NCI-H1930 (cell line): ENCODE data around the gene SLC4A9.

Experiments used
- DNase-seq, 2 experiments: peaks; one replicate each; lab custom pipeline; 2025; lab: John Stamatoyannopoulos, UW

Gene SLC4A9

DNA sequence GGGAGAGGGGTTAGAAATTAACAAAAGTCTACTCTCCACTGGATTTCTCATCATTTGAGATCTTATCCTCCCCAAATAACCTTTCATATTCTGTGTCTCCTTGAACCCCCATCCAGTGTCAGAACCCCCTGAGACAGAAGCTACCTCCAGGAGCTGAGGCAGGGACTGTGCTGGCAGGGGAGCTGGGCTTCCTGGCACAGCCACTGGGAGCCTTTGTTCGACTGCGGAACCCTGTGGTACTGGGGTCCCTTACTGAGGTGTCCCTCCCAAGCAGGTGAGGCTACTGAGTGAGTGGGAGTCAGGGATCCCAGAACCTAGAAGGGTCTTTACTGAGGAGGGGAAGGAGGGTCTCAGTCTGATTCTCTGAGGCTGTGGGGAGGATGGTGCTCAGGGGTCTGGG lies 1.9 kb downstream of the SLC4A9 start:
- DNase-seq, result no peak

DNA sequence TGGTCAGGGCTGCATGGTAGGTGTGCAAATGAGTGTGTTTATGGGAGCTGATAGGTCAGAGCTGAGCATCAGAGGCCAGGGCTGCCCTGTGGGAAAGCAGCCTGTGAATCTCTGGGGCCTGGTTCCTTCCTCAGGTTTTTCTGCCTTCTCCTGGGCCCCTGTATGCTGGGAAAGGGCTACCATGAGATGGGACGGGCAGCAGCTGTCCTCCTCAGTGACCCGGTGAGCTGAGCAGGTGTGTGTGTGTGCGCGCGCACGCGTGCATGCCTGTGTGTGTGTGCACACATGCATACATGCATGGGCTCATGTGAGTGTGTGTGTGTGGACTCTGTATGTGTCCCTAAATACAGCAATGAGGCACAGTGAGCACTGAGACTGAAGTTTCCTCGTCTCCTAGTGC lies 2.3 kb downstream of the SLC4A9 start:
- no peak for DNase-seq

DNA sequence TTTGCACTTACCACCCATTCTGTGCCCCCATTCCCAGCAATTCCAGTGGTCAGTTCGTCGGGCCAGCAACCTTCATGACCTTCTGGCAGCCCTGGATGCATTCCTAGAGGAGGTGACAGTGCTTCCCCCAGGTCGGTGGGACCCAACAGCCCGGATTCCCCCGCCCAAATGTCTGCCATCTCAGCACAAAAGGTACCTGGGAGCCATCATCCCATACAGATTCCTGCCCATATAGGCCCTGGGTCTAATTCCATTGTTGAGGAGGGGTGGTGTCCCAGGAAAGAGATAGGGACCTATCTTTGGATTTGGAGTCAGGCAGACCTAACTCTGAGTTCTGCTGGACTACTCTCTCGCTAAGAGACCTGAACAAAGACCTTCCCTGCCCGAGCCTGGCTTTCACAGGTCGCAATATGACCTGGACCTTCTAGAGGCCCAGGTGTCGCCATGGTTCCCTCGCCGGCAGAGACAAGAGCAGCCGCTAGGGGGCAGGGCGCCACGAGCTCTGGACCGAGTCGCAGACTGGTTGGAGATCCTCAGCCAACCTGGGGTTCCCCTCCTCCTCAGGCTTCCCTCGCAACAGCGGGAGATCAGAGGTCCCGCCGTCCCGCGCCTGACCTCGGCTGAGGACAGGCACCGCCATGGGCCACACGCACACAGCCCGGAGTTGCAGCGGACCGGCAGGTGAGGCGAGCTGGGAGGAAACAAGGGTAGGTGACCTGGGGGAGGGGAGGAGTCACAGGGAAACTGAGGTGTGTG lies 3.1 kb downstream of the SLC4A9 start:
- DNase-seq, result peak; percentile 53 to 59

DNA sequence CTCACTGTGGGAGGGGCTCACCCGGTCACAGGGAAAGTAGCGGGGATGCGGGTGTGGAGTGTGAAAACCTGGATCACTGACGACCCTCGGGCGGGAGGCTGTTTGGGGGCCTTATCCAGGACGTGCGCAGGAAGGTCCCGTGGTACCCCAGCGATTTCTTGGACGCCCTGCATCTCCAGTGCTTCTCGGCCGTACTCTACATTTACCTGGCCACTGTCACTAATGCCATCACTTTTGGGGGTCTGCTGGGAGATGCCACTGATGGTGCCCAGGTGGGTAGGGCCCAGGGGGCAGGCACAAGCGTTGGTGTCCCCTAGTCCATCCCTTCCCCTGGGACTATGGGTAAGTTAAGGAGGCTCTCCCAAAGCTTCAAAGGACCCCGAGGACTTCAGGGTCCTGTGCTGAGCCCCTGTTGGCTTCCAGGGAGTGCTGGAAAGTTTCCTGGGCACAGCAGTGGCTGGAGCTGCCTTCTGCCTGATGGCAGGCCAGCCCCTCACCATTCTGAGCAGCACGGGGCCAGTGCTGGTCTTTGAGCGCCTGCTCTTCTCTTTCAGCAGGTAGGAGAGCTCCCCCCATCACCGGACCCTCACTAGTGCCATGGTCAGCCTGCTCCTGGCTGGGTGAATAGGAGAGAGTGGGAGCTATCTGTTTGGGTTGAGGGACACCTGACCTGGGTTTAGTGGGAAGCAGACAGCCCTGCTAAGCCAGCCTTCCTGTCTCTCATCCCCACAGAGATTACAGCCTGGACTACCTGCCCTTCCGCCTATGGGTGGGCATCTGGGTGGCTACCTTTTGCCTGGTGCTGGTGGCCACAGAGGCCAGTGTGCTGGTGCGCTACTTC lies 3.9 kb downstream of the SLC4A9 start:
- no peak for DNase-seq

- no peak for DNase-seq
Measured at GRCh38 chr5:140364472-140364765, 4.4 kb downstream of the SLC4A9 start.

- DNase-seq, result no peak
Measured at GRCh38 chr5:140365282-140365681, 5.3 kb downstream of the SLC4A9 start.

GRCh38 chr5:140365941-140366340 lies 5.9 kb downstream of the SLC4A9 start:
- DNase-seq, result no peak

- DNase-seq, result no peak
Measured at GRCh38 chr5:140366589-140367255, 6.7 kb downstream of the SLC4A9 start.

DNA sequence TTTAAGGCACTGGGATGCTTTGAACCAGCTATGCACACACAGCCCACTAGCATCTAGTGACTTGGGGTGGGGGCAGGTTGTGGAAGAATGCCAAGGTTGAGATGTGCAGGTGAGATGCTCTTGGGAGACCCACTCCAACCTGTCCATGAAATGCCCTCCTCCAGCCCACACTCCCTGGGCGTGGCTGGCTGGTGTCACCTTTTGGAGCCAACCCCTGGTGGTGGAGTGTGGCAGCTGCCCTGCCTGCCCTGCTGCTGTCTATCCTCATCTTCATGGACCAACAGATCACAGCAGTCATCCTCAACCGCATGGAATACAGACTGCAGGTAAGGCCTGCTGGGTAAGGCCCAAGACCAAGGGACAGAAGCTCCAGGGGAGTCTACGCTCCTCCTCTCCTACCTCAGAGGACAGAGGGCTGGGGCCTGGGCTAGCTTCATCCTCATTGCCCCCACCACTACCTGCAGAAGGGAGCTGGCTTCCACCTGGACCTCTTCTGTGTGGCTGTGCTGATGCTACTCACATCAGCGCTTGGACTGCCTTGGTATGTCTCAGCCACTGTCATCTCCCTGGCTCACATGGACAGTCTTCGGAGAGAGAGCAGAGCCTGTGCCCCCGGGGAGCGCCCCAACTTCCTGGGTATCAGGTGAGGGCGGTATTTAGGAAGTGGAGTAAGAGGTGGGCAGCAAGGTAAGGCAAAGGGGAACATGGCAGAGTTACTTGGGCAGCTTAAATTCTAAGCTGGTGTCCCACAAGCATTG lies 7.4 kb downstream of the SLC4A9 start:
- no peak for DNase-seq

- no peak for DNase-seq
Measured at GRCh38 chr5:140371356-140372151, 11.6 kb downstream of the SLC4A9 start.

DNA sequence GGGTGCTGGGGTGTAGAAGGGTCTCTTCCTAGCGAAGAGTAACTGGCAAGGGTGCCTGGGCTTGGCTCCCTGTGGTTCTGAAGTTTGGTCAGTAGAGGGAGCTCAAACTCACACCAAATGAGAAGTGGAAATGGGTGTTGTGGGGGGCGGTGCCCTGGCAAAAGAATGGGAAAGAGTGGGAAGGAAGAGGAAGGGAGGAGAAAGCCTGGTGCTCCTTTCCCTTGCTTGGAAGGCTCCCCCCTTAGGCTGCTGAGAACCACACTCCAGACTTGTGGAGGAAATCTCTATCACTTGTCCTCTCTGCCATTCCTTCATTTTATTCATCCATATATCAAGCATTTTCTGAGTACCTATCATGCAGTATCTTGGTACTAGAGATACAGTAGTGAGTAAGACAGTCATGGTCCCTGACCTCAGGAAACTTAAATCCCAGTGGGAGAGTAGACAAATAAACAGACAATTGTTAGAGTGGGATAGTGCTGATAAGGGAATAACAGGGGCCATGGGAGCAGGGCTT lies 13.0 kb downstream of the SLC4A9 start:
- DNase-seq, result peak; percentile 5 to 18

DNA sequence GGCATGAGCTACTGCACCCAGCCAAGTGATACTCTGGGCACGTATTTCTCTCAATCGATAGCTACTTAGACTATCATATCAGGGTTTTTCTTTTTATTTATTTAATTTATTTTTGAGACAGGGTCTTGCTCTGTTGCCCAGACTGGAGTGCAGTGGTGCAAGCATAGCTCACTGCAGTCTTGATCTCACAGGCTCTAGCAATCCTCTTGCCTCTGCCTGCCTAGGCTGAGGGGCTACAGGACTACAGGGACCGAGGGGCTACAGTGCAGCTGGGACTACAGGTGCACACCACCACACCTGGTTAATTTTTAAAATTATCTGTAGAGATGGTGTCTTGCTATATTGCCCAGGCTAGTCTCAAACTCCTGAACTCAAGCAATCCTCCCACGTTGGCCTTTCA lies 21.4 kb downstream of the SLC4A9 start:
- DNase-seq, result no peak

GRCh38 chr5:140381972-140382371 lies 22.0 kb downstream of the SLC4A9 start:
- DNase-seq, result no peak

- no peak for DNase-seq
Measured at GRCh38 chr5:140382866-140383265, 22.9 kb downstream of the SLC4A9 start.

- DNase-seq, result no peak
Measured at GRCh38 chr5:140383300-140383699, 23.3 kb downstream of the SLC4A9 start.

DNA sequence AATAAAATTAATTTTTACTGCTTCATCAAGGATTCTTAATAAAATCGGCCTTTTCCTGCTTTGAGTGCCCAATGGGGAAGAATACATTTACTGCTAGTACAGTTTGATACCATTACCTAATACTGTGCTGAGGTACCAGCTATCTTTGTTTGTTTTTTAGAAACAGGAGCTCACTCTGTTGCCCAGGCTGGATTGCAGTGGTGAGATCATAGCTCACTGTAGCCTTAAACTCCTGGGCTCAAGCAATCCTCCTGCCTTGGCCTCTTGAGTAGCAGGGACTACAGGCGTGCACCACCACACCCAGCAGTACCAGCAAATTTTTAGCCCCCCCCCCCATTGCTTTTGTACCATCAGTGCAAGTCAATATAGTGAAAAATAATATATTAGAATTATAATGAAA lies 28.1 kb downstream of the SLC4A9 start:
- no peak for DNase-seq

- no peak for DNase-seq
Measured at GRCh38 chr5:140391312-140391711, 31.3 kb downstream of the SLC4A9 start.

DNA sequence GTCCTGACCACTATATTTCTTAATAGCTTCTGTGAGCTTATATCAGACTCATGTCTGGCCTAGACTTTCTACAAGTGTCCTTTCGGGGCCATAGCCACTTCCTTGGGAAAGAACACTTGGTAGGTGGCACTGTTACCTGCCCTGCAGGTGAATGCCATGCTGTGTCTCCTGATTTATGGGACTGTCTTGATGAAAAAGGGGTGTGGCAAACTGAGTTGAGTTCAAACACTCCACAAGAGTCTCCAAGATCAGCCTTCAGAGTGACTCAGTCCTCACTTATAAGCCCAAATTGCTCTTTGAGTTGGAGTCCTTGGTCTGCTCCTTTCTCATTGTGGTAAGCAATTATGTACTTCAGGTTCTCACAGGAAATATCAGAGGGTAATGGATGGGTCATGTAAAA lies 31.7 kb downstream of the SLC4A9 start:
- no peak for DNase-seq

GRCh38 chr5:140393738-140394137 lies 33.7 kb downstream of the SLC4A9 start:
- DNase-seq, result no peak

DNA sequence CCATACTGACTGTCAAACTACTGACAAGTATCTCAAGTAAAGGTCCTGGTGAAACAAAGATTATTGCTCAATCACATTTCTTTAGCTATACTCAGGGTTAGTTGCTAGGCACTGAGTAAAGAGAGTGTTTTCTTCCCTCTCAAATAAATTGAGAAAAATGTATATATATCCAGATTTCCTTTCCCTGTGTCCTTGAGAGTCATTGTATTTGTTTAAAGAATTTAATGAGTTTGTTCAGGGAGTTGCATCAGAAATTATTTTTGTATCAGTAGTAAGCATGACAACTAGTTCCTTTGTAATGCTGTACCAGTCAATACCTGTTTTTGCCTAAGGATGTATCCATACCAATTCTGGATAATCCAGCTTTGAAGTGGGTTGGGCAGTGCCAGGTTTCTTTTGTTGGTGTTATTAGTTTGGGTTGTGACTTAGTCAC lies 38.4 kb downstream of the SLC4A9 start:
- DNase-seq, result no peak
